Endodermal cell (in vitro differentiated cells): Measurements from ENCODE around the gene KRTAP5-3. TPM values are rescaled to one million over a fixed set of nuclear protein-coding genes. Genes with fewer than 3 reads are reported as not detected.

ENCODE experiments used
- DNase-seq: peaks from one replicate; pipeline ENCODE4 v3.0.0-alpha.2; 2017
- H3K27ac ChIP-seq: 2 replicates; pipeline ENCODE4 v1.5.1; 2013; ENCODE audit warnings: mild to moderate bottlenecking, low read depth, low read length, moderate library complexity
- H3K27me3 ChIP-seq: 2 replicates; pipeline ENCODE4 v1.6.1; 2013; ENCODE audit warnings: mild to moderate bottlenecking, low read length, moderate library complexity; ENCODE audit not compliant: insufficient read depth, control insufficient read depth, poor library complexity, severe bottlenecking
- H3K36me3 ChIP-seq: 2 replicates; pipeline ENCODE4 v1.7.0; 2013; ENCODE audit warnings: mild to moderate bottlenecking, low read length, moderate library complexity; ENCODE audit not compliant: control insufficient read depth, insufficient read depth
- H3K4me1 ChIP-seq: one replicate; pipeline ENCODE4 v1.7.0; 2013; ENCODE audit warnings: low read length; ENCODE audit not compliant: control insufficient read depth, insufficient read depth
- H3K4me3 ChIP-seq: 2 replicates; pipeline ENCODE4 v1.5.1; 2013; ENCODE audit warnings: mild to moderate bottlenecking, low read length, moderate library complexity
- H3K9ac ChIP-seq: 2 replicates; pipeline ENCODE4 v1.6.1; 2013; ENCODE audit warnings: mild to moderate bottlenecking, low read length, moderate library complexity; ENCODE audit not compliant: poor library complexity, severe bottlenecking; ENCODE audit errors: extremely low read depth
- H3K9me3 ChIP-seq: 2 replicates; pipeline ENCODE4 v1.6.1; 2013; ENCODE audit warnings: mild to moderate bottlenecking, low read length, moderate library complexity; ENCODE audit not compliant: control insufficient read depth
- H3K27ac Mint-ChIP-seq: 2 replicates; pipeline ENCODE4 v1.8.0; 2020; ENCODE audit warnings: mixed read lengths
- H3K27me3 Mint-ChIP-seq: 2 replicates; pipeline ENCODE4 v1.8.0; 2021; ENCODE audit warnings: mild to moderate bottlenecking, mixed read lengths; ENCODE audit not compliant: insufficient read depth
- H3K36me3 Mint-ChIP-seq: 2 replicates; pipeline ENCODE4 v1.8.0; 2020; ENCODE audit warnings: low read depth, mixed read lengths
- H3K4me1 Mint-ChIP-seq: 2 replicates; pipeline ENCODE4 v1.8.0; 2020; ENCODE audit warnings: mixed read lengths
- H3K4me3 Mint-ChIP-seq: 2 replicates; pipeline ENCODE4 v1.8.0; 2020; ENCODE audit warnings: mild to moderate bottlenecking, moderate library complexity, mixed read lengths
- H3K9me3 Mint-ChIP-seq: 2 replicates; pipeline ENCODE4 v1.8.0; 2020; ENCODE audit warnings: mild to moderate bottlenecking, mixed read lengths
- WGBS, 2 experiments: methylation state at CpG; one replicate each; pipeline versions ENCODE4 v1.1.5 to v1.1.7; 2013; ENCODE audit warnings: missing lambda C conversion rate in 2 of 2, mixed read lengths in 1 of 2; ENCODE audit not compliant: insufficient coverage in 1 of 2, insufficient read length in 1 of 2; 5-methylcytosine and 5-hydroxymethylcytosine counted together
- total RNA-seq, 2 donors: library from RNA; stranded (reverse); fragmentation: NEBNext Ultra II Directional in 1 of 2; extraction: Animal tissue kit (Norgen Biotek cat#: 25700) in 1 of 2; gene quantifications; 2 replicates in 1 of 2; 3 replicates in 1 of 2; pipeline ENCODE4 v1.2.1, GENCODE V29; 2021
- TF ChIP-seq, protein P1 (sequence below): fragments of 200-600 bp; sonication (generic); conservative IDR thresholded peaks from 2 replicates; pipeline ENCODE4 v1.5.0; 2021; ENCODE audit warnings: antibody characterized with exemption, mild to moderate bottlenecking

Gene KRTAP5-3
- total RNA-seq, 2 donors from 2014 or later: not detected

DNA sequence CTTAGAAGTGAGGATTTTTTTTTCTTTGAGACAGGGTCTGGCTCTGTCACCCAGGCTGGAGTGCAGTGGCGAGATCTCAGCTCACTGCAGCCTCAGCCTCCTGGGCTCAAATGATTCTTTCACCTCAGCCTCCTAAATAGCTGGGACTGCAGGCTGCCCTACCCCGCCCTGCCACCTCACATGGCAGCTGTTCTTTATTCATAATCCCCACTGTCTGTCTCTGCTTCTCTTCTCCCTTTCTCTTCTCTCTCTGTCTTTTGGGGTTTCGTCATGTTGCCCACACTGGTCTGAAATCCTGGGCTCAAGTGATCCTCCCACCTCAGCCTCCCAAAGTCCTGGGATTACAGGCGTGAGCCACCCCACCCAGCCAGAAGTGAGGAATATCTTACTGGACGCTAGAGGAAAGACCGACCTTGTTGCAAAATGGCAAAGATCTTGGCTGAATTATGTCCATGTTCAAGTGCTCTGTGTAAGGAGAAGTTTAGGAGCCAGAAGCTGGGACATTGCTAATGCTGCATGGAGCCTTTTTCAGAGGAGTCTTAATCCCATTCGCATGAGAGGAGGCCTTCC, 43.2 kb upstream of the KRTAP5-3 start:
- no peak overlapping the region for H3K4me3 Mint-ChIP-seq
- no peaks in the 10 kb centered on the region for H3K4me1 ChIP-seq
- H3K36me3 ChIP-seq: no peaks in the 10 kb centered on the region
- H3K27me3 Mint-ChIP-seq: peaks cover 62% of the 10 kb centered on the region
- H3K4me3 ChIP-seq: no peak overlapping the region
- H3K9ac ChIP-seq: no peak overlapping the region
- H3K36me3 Mint-ChIP-seq: no peaks in the 10 kb centered on the region
- no peaks in the 10 kb centered on the region for H3K9me3 Mint-ChIP-seq
- no peak overlapping the region for H3K27ac Mint-ChIP-seq
- no peak for DNase-seq
- 80 to 81% methylated on average over 5 to 7 of the region's 7 CpGs for WGBS, 2 experiments
- TF ChIP-seq, protein P1, sequence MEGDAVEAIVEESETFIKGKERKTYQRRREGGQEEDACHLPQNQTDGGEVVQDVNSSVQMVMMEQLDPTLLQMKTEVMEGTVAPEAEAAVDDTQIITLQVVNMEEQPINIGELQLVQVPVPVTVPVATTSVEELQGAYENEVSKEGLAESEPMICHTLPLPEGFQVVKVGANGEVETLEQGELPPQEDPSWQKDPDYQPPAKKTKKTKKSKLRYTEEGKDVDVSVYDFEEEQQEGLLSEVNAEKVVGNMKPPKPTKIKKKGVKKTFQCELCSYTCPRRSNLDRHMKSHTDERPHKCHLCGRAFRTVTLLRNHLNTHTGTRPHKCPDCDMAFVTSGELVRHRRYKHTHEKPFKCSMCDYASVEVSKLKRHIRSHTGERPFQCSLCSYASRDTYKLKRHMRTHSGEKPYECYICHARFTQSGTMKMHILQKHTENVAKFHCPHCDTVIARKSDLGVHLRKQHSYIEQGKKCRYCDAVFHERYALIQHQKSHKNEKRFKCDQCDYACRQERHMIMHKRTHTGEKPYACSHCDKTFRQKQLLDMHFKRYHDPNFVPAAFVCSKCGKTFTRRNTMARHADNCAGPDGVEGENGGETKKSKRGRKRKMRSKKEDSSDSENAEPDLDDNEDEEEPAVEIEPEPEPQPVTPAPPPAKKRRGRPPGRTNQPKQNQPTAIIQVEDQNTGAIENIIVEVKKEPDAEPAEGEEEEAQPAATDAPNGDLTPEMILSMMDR: no peak
- no peaks in the 10 kb centered on the region for H3K4me1 Mint-ChIP-seq
- peaks cover 64% of the 10 kb centered on the region for H3K27me3 ChIP-seq
- no peak overlapping the region for H3K27ac ChIP-seq
- H3K9me3 ChIP-seq: no peaks in the 10 kb centered on the region

DNA sequence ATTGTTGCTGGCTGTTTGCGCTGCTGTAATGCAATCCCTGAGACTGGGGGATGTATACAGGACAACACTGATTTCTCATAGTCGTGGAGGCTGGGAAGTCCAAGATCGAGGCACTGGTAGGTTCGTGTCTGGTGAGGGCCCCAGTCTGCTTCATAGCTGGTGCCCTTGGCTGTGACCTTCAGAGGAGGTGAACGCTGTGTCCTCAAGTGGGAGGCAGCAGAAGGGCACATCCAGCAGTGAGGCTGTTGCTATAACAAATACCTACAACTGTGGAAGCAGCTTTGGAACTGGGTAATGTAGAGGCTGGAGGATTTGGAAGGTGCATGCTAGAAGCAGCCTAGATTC, 42.6 kb upstream of the KRTAP5-3 start:
- Mint-ChIP-seq H3K9me3 (no peaks in the 10 kb centered on the region), H3K36me3 (no peaks in the 10 kb centered on the region), H3K4me1 (no peaks in the 10 kb centered on the region), H3K27me3 (peaks cover 59% of the 10 kb centered on the region), H3K4me3 (no peak overlapping the region), H3K27ac (no peak overlapping the region)
- Histone ChIP-seq H3K4me3 (no peak overlapping the region), H3K27ac (no peak overlapping the region), H3K4me1 (no peaks in the 10 kb centered on the region), H3K36me3 (no peaks in the 10 kb centered on the region), H3K27me3 (peaks cover 58% of the 10 kb centered on the region), H3K9ac (no peak overlapping the region), H3K9me3 (no peaks in the 10 kb centered on the region)
- TF ChIP-seq, protein P1: no peak
- WGBS, 2 experiments: 62 to 73% methylated on average over 5 of the region's 5 CpGs
- no peak for DNase-seq

DNA sequence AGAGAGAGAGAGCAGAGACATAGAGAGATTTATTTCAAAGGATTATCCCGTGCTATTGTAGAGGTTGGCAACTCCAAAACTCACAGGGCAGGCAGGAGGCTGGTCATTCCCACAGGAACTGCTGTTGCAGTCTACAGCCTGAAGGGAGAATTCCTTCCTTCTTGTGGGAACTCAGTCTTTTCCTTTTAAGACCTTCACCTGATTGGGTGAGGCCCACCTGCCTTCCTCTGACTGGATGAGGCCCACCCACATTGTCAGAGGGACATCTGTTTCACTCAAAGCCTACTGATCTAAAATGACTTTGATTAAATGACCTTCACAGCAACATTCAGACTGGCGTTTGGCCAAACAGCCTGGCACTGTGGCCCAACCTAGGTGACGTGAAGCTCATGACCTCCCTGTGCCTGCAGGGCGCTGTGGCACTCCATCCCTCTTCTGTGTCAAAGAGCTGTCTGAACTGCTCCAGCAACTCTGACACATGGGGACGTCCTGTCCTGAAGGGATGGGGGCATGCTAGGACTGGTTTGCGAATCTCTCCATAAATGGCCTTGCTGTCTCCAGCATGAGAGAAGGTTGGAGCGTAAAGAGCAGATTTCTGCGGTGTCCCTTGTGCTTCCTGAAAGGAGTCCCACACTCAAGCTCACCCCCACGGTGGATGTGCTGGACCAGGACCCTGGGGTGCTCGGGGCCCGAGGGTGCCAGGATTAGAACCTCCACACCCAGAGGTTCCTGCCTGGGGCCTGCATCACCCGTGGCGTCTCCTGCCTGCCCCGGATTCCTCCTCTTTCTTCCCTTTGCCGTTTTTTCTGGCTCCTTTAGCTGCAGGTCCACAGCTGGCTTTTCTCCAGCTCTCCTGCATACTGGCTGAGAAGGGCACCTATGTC, 42.0 kb upstream of the KRTAP5-3 start:
- no peak for DNase-seq
- Histone ChIP-seq H3K27ac (no peak overlapping the region), H3K9me3 (no peaks in the 10 kb centered on the region), H3K9ac (no peak overlapping the region), H3K36me3 (no peaks in the 10 kb centered on the region), H3K4me1 (no peaks in the 10 kb centered on the region), H3K4me3 (no peak overlapping the region), H3K27me3 (peaks cover 52% of the 10 kb centered on the region)
- H3K27me3 Mint-ChIP-seq: peaks cover 57% of the 10 kb centered on the region
- H3K36me3 Mint-ChIP-seq: no peaks in the 10 kb centered on the region
- 77 to 78% methylated on average over 13 to 15 of the region's 15 CpGs for WGBS, 2 experiments
- H3K9me3 Mint-ChIP-seq: no peaks in the 10 kb centered on the region
- no peak overlapping the region for H3K4me3 Mint-ChIP-seq
- no peak overlapping the region for H3K27ac Mint-ChIP-seq
- no peaks in the 10 kb centered on the region for H3K4me1 Mint-ChIP-seq
- TF ChIP-seq, protein P1: peak; percentile 19
